HG03139 (cell line): ENCODE results near the gene NDUFB10.
"Not testable (repeated sequence)": the region's sequence is repeated elsewhere in the genome, so short reads cannot be mapped to it uniquely, and the experiment has no call there.

Experiments used
- ATAC-seq: cut with Tn5 transposase; IDR thresholded peaks from one replicate; pipeline ENCODE4 v1.9.1; 2021; ENCODE audit not compliant: unreplicated experiment

NDUFB10 gene

DNA sequence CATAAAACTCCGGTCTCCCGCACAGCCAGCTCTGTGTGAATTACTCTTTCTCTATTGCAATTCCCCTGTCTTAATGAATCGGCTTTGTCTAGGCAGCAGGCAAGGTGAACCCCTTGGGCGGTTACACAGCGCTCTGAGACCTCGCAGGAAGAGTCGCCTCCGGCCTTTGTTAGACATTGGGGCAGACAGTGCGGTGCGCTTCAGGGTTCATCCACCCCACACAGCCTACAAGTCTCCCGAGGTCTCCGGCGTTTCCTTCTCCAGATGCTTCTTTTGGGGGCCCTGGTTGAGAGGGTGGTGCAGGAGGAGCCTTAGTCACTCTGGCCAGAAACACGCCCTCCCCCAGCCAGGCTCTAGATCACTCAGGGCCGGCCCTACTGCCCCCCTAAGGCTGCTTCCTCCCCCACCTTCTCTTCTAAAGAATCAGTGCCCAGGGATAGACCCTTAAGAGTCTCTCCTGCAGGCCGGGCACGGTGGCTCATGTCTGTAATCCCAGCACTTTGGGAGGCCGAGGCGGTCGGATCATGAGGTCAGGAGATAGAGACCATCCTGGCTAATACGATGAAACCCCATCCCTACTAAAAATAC, 14.6 kb upstream of the NDUFB10 start:
- no peak for ATAC-seq

DNA sequence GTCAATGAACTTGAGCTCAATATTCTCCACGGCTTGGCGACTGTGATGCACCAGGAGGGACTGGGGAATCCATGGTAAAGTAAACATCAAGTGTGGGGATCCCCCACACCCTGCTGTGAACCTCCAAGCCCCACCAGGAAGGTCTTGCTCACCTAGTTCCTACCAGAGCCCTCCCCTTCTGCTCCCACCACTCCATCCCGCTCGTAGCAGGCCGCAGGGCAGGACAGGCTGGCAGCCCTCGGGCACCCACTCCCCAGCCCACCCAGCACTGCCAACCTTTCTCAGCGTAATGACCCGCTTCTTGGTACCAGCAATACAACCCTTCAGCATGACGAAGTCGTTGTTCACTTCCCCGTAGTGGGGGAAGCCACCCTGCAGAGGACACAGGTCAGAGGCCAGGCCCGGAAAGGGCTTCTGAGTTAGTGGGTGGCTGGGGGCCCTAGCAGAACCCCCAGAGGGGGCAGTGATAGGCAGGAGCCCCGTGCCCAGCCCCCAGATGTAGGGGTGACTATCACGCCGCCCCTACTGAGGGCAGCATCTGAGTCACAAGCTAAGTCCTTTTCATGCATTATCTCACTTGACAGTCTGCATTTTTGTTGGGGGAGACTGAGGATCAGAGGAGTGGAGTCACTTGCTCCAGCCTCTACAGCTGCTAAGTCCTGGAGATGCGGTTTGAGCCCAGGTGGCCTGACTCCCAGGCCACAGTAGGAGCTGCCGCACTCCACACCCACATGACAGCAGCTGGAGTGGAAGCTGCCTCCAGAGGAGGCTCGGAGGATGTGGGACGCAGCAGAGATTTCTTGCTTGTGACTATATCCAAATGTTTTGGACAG, 13.6 kb upstream of the NDUFB10 start:
- ATAC-seq = no peak

DNA sequence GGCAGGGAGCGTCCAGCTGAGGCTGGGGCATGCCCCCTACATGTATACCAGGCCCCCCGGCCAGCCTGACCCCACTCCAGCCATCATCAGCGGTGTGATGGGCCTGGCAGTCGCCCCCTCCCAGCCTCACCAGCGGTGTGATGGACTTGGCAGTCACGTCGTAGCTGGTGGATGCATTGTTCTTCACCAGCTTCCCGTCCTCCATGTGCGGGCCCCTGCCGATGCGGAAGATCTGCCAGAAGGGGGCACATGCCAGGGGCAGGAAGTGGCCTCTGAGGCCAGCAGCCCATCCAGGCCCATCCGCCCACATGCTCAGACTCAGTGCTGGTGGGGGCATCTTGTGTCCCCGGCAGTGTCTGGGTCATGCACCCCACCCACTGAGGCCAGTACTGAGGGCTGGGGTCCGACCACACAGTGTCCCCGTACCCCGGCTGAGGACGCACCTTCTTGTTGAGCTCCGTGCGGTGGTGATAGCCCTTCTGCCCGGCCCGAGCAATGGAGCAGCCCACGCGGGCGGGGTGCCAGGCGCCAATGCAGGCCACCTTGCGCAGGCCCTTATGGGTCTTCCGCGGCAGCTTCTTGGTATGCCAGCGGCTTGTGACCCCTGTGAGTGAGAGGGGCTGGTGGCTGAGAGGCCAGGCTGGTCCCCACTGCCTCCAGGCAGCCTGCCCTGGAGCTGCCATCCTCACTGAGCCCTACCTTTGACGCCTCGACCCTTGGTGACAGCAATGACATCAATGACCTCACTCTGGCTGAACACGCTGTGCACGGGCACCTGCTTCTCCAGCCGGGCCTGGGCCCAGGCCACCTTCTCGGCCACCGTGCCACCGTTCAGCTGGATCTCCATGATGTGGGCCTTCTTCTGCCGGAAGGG, 12.6 kb upstream of the NDUFB10 start:
- no peak for ATAC-seq

DNA sequence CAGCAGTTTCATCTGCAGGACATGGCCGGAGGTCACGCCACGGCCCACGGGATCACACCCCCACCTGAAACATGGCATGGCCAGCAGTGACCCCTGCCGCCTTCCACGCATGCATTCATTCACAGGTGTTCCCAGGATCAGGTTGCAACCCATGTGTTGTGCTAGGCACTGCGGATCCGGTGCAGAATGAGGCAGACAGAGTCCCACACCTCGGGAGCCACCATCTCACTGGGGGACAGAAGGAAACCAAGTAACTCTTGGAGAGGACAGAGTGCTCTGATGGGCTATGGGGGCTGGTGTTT, 12.0 kb upstream of the NDUFB10 start:
- ATAC-seq = no peak

DNA sequence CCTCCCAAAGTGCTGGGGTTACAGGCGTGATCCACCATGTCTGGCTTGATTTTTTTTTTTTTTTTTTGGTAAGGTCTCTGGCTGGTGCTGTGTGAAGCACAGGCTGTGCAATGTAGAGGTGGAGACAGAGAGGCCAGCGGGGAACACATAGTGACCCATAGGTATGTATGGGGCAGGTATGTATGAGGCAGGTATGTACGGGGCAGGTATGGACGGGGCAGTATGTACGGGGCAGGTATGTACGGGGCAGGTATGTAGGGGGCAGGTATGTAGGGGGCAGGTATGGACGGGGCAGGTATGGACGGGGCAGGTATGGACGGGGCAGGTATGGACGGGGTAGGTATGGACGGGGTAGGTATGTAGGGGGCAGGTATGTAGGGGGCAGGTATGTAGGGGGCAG, 9.8 kb upstream of the NDUFB10 start:
- no peak for ATAC-seq

DNA sequence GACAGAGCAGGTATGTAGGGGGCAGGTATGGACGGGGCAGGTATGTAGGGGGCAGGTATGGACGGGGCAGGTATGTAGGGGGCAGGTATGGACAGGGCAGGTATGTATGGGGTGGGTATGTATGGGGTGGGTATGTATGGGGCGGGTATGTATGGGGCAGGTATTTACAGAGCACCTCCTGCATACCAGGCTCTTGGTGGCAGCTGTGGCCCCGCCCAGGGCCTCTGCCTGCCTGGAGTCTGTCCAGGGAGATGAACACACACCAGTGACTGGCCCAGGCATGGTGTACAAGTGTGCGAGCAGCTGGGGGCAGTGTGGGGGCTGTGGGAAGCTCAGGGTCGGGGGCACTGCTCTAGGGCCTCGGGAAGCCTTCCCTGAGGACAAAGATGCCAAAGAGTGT, 9.3 kb upstream of the NDUFB10 start:
- ATAC-seq = no peak

DNA sequence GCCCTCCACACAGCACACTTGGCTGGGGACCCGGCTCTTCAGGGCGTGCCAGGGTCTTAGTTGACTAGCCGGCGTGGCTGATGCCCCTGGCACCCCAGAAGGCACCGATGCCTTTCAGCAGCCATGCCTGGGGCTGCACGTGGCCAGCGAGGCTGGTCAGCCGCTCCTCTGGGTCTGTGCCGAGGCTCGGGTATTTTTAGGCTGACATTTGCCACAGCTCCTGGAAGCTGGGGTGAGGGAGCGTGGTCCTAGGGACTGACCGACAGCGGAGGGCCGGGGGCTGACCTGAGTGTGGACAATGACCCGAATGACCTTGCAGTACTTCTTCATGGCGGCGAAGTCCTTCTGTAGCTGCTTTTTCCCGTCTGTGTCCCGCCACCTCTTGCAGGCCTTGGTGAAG, 8.8 kb upstream of the NDUFB10 start:
- ATAC-seq = no peak

DNA sequence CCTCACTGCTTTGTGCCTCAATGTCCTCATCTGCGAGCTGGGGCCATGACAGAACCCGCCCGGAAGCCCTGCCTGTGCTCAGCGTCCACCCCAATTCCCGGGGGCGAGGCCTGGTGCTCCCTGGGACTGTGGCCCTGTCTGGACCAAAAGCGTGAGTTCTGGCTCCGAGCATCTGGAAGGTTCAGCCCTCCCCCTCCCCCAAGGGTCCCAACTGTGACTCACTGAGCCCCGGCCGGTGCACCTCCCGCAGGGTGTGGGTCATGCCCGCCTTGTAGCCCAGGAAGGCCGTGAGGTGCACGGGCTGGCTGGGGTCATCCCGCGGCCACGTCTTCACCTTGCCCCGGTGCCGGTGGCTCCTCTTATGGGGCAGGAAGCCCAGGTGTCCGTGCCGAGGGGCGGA, 5.6 kb upstream of the NDUFB10 start:
- no peak for ATAC-seq

DNA sequence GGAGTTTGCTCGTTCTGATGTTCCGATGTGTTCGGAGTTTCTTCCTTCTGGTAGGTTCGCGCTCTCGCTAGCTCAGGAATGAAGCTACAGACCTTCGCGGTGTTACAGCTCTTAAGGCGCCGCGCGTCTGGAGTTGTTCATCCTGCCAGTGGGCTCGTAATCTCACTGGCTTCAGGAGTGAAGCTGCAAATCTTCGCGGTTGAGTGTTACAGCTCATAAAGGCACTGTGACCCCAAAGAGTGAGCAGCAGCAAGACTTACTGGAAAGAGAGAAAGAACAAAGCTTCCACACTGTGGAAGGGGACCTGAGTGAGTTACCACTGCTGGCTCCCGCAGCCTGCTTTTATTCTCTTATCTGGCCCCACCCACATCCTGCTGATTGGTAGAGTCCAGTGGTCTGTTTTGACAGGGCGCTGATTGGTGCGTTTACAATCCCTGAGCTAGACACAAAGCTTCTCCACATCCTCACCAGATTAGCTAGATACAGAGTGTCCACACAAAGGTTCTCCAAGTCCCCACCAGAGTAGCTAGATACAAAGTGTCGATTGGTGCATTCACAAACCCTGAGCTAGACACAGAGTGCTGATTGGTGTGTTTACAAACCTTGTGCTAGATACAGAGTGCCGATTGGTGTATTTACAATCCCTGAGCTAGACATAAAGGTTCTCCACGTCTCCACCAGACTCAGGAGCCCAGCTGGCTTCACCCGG, 1.8 kb upstream of the NDUFB10 start:
- ATAC-seq = not testable (repeated sequence)

DNA sequence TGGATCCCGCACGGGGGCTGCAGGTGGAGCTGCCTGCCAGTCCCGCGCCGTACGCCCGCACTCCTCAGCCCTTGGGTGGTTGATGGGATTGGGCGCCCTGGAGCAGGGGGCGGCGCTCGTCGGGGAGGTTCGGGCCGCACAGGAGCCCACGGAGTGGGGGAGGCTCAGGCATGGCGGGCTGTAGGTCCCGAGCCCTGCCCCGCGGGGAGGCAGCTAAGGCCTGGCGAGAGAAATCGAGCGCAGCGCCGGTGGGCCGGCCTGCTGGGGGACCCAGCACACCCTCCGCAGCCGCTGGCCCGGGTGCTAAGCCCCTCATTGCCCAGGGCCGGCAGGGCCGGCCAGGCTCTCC, 1.2 kb upstream of the NDUFB10 start:
- not testable (repeated sequence) for ATAC-seq

DNA sequence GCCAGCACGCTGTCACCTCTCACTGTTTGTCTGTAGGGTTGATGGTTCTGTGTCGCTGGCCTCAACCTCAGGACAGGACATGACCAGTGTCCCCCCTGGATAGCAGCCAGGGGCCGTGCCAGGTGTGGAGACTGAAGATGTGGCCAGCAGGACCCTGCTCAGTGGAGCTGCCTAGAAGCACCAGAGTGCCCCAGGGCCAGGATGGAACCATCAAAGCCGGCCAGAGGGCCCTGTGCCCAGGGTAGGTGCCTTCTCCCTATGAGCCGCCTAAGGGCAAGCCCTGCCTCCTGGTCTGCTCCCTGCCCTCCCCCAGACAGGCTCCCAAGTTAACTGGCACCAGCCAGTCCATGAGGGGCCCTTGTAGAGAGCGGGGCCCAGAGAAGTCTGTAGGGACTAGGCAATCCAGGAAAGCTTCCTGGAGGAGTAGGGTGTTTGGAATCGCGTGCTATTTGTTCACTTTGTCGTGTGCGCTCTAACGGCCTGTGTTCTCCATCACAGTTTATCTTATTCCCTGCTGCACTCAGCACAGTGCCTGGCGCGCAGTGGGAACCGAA, 546 bp upstream of the NDUFB10 start:
- no peak for ATAC-seq

DNA sequence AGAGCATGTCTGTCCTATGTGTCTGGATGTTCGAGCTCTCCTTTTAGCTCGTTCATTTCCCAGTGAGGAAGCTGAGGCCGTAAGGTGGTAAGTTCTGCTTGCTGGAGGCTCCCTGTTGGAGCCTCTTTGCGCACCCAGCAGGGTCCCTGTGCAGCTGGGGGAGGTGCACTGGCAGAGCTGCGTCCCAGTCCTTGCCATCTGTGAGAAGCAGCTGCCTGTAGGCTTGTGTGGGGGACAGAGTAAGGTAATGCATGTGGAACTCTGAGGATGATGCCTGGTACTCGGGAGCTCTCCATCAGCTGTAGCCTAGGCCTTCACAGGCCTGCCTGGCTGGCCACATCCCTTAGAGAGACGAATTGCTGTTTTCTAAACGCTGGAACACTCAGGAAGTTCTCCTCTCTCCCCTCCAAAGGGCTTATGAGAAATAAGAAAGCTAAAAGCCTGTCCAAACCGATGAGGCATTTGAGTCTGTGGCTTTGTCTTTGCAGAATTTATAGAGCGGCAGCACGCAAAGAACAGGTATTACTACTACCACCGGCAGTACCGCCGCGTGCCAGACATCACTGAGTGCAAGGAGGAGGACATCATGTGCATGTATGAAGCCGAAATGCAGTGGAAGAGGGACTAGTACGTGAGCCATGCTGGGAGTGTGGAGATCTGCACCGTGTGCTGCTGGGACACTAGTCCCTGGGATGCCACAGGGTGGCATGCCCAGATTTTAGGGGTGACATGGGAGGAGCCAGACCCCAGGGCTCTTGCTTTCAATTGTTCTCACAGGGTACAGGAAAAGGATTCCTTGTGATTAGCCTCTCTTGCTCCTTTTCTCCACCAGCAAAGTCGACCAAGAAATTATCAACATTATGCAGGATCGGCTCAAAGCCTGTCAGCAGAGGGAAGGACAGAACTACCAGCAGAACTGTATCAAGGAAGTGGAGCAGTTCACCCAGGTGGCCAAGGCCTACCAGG, 1.6 kb downstream of the NDUFB10 start:
- ATAC-seq = no peak

DNA sequence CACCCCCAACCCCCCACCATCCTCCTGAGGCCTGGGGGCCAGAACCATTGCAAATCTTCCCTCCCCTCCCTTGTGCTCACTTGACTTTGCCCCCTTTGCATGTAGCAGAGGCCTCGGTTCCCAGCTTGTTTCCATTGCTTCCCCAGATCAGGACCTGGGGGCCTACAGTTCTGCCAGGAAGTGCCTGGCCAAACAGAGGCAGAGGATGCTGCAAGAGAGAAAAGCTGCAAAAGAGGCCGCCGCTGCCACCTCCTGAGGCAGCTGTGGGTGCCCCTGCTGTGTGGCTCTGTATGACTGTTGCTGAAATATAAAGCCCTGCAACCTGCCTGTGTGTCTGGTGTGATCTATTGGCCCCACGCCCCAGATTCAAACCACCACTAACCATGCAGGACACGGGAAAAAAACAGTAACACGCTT, 2.3 kb downstream of the NDUFB10 start:
- ATAC-seq = no peak

DNA sequence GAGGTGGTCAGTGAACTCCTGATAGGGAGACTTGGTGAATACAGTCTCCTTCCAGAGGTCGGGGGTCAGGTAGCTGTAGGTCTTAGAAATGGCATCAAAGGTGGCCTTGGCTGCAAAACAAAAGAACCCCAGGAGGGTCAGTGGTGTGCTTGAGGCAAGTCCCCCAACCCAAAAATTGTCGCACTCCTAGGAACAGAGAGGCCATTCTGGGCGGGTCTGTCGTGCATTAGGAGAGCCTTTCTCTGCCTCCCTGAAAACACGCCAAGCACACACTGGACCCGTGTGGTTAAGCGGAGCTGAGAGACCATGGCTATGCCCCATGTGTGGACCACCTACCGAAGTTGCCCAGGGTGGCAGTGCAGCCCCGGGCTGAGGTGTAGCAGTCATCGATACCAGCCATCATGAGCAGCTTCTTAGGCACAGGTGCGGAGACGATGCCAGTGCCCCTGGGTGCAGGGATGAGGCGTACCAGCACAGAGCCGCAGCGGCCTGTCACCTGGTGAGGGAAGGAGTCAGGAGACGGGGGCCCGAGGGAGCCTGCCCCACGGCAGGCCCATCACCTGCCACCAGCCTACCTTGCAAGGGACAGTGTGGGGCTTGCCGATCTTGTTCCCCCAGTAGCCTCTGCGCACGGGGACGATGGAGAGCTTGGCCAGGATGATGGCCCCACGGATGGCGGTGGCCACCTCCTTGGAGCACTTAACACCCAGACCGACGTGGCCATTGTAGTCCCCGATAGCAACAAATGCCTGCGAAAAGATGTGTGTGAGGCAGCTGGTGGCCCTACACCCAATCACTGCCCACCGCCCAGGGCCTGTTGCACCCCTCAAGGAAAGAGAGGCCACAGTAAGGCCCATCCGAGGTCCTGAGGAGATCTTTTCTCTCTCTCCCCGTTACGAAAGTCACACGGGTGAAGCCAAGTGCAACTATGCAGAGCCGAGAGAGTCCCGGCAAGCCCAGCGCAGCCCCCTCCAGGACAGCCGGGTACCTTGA, 3.1 kb downstream of the NDUFB10 start:
- not testable (repeated sequence) for ATAC-seq

DNA sequence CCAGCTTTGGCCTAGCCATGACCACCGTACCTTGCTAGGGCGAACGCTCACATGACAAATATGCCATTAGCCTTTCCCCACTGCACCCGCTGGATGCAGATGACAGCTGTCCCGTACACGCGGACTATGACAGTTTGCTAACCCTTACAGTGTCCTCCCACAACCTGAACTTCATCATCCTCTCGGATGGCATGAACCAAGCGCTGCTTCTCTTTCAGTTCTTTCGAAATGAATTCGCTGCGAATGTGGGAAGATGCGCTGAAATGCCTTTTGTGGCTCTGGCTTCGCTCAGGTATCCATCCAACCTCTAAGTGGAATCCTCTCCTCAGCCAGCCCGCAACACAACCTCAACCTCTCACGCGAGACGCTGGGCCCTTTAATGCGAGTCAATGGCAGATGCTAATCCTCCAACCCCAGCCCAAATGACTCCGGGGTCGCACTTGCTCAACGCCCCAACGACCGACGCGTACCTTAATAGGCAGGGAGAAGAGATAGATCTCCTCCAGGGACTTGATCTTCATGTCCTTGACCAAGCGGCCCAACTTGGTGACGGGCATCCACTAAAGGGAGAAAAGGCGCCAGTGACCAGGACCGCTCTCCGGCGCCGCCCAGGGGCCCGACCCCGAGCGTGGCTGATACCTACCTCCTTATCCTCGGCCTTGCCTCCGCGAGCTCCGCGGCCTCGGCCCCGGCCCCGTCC, 4.6 kb downstream of the NDUFB10 start:
- ATAC-seq = no peak

DNA sequence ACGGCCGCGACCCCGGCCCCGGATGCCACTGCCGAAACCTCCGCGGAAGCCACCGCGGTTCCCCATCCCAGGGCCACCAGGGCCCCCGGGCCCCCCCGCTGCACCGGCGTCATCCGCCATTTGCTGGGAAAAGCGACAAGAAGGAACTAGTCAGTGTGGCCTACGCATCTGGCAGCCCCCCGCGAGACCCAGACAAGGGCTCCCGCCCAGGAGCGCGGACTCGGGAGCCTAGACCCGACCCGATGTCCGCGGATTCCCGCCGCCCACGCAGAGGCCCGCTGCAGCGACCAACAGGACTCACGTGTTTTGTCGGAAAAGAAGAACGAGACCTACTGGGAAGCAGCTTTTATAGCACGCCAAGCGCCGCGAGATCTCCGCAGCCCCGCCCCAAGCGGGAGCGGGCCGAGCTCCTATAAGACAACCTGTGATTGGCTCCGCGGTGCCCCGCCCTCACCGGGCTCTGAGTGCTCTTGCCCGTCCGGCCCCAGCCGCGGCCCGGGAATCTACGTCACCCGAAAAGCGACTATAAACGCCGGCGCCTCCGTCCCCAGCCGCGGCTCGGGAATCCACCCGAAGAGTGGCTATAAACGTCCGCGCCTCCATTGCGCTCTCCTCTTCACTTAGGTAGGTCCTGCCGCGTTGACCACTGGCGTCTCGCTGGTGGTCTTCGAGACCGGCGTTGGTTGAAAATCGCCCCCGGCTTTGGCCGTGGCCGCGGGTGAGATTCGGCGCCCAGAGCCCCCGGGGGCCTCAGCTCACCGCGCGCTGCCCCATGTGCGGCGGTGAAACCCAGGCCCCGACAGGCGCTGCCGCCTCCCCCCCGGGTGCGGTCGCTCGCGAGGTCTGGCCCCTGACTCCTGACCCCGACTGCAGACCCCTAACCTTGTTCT, 5.4 kb downstream of the NDUFB10 start, which contains the start of gene RPS2:
Gene RPS2, minus strand, starts transcription at position 321 of the 890 bp plus-strand sequence. Its CDS starts 201 bp downstream, at position 120.
- peak; percentile 85 for ATAC-seq

DNA sequence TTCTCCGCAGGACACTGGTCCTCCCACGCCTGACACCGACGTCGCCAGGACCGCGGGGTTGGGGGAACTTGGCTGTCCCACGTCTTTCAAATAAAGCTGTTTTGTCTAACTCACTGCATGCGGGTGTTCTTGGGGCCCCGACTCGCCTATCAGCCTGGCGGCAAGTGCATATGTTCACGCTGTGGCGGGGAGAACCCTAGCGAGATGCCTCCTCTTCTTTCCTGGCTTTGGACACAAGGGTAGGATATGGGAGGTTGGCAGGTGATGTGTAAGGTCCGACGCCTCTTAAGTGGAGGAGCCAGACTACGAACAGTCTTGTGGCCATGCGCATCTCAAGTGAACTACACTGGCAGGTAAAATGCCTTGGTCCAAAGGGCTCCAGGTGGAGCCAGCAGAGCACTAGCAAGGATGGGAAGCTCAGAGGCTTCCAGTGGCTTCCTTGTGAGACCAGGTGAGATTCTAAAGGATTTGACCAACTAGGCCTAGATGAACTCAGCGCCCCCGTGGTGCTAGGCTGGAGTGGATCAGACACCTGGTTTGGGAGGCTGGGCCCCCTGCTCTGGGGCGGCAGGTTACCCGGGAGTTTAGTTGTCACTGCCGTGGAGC, 6.2 kb downstream of the NDUFB10 start:
- no peak for ATAC-seq
